Stimulated activated CD4-positive, alpha-beta T cell treated with anti-CD3 and anti-CD28 coated beads, TNF-alpha, amount 100 ng/mL, for 48 hours (primary cell): ENCODE data around the gene MTCL1.
"Not testable (repeated sequence)": the region's sequence is repeated elsewhere in the genome, so short reads cannot be mapped to it uniquely, and the experiment has no call there.

Source experiments
- DNase-seq, 3 donors: peaks; one replicate each; pipeline ENCODE4 v3.0.0-alpha.2; 2020; ENCODE audit warnings: low read depth in 3 of 3

The MTCL1 gene

DNA sequence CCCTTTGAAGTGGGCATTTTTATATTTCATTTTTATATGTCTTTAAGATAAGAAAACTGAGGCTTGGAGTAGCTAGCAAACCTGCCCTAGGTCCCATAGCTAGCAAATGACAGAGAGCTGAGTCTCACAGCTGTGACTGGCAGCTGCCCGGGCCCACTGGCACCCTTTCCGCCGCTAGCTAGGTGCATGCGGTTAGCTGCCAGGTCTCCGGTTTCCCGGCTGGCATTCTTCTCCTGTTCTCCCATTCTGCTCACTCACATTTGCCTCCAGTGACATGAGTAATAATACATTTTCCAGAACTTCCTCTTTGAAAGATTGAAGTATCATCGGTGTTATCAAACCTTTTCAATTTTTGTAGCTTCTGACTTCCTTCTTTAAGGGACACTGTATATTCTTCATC lies 38.7 kb downstream of the MTCL1 start:
- DNase-seq = no peak

GRCh38 chr18:8744656-8745055 lies 39.3 kb downstream of the MTCL1 start:
- no peak for DNase-seq

GRCh38 chr18:8745355-8746014 lies 40.1 kb downstream of the MTCL1 start:
- no peak for DNase-seq

DNA sequence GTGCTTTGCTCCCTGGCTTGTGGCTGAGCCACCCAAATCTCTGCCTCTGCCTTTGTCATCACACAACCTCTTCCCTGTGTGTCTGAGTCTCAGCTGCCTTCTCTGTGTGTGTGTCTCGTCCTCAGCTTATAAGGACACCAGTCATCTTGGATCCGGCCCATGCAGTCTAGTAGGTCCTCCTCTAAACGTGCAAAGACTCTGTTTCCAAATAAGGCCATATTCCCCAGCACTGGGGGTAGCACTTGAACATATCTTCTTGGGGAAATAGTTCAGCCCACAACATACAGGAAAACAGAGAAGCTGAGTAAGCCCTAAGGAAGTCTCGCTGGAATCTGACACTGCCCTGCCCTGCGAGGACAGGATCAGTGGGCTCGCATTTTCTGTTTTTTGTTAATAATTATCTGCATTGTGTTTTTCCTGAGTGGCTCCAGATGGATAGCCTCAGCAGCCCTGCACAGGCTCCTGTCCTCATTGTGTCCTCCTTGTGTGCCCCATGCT lies 42.1 kb downstream of the MTCL1 start:
- DNase-seq = no peak

DNA sequence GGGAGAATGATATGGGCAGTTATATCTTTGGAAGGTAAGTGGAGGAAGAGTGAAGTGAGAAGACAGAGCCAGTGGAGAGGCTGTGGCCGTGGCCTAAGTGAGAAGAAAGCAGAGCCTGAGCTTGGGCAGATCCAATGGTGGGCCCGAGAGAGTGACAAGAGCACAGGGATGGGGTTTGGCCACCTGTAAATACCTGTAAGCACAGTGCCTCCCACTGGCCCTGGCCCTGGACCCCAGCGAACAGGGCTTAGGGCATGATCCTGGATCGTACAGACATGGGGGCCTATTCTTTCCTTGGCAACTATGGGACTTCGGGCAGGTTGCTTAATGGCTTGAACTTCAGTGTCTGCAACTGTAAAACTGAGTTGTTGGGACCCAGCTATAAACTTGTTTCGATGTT lies 44.1 kb downstream of the MTCL1 start:
- no peak for DNase-seq

- no peak for DNase-seq
These were observed 45.6 kb downstream of the MTCL1 start for GRCh38 chr18:8750954-8751415.

DNA sequence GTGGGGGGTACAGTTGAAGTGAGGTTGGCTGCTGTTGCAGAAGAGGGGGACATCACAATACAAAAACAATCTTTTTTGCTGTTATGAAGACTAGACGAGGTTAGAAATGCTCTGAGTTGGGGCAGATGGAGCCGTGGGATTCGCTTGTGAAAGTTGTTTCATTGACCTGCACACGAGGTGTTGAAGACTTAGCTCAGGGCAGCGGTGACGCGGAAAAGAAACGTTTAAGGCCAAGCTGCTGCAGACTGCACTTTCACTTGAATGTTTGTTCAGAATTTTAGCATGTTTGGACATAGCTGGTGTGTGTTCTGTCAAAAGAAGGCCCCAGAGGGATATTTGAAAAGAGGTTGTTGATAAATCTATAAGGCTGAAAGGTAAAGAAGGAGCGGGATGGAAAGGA lies 46.3 kb downstream of the MTCL1 start:
- DNase-seq = no peak

GRCh38 chr18:8752329-8752728 lies 47.0 kb downstream of the MTCL1 start:
- DNase-seq = no peak

DNA sequence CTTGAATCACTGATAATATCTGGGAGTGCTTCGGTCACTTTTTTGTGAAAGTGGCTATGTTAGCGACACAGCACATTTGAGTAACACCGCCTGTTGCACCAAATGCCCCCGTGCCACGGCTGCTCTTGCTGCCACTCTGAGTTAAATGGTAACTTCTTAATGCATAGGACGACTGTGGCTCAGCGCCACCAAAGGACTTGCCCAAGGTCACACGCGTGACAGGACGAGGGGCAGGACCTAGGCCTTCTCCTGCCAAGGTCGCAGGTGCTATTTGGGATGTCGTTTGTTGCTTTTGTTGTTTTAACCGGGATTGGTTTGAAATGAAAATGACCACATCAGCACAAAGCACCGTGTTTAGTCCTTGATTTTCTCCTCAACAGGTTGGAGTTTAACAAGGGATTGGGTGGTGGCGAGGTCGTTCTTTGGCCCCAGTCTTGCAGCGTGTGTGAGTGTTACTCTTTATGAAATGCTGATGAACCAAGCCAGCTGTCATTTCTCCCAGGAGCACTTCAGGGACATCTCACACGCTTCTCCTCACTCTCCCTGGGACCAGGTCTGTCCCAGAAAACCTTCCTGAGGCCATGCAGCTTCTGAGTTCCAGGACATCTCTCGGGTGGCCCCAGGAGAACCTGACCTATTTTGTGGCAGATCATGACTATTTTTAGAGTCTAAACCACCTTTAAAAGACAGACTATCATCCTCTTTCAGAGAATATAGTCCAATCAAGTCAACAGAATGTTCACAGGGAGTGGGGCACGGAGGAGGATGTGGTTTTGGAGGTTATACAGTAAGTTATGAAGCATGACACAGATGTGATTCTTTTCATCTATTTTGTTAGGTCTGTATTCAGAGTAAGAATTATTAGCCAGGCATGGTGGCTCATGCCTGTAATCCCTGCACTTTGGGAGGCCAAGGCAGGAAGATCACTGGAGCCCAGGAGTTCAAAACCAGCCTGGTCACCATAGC lies 49.9 kb downstream of the MTCL1 start:
- peak in 2 of 3 donors; percentile 7 to 10 for DNase-seq

- no peak for DNase-seq
These were observed 51.2 kb downstream of the MTCL1 start for GRCh38 chr18:8756571-8756970.

DNA sequence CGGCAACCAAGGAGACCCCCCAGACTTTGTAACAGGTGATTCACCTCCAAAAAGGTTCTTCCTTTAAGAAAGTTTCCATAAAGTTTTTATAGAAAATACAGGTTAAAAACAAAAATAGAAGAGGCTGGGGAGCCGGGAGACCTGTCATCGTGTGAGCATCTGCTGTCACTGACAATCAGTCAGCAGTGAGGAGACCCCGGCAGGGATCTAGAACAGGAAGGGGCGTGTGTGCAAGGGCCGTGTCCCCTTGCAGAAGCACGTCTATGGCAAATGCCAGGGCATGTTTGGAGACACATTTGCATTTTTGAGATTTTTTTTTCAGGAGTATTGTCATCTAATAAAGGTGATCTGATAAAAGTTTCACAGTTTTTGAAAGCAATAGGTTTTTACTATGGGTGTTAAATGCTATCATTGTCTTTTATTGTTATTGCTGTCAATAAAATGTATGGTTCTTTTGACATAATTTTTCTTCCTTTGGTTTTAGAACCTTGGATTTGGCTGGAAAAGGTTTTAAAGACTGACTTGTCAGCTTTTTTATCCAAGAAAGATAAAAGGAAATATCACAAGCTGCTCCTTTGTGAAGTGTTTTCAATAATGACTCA lies 52.1 kb downstream of the MTCL1 start:
- DNase-seq = no peak

DNA sequence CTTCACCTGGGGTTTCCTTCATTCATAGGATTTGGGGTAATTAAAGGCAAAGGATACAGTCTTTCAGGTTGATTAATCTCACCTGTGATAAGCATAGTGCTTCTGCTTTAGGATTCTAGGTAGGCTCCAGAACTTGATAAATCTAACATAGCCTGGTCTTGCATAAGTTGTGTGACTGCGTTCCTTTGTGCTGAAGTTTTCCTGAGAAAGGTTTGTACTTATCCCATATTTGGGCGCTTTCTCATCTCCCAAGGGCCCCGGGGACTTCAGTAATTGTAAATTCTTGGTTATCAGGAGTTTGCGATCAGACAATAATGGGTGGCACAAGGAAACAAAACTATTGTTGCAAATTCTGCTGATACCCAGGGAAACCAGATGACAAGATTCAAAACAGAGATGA lies 53.1 kb downstream of the MTCL1 start:
- DNase-seq = no peak

- no peak for DNase-seq
These were observed 55.6 kb downstream of the MTCL1 start for GRCh38 chr18:8760984-8761383.

GRCh38 chr18:8761535-8761934 lies 56.2 kb downstream of the MTCL1 start:
- DNase-seq = not testable (repeated sequence)

- no peak for DNase-seq
These were observed 57.6 kb downstream of the MTCL1 start for GRCh38 chr18:8762968-8763367.

GRCh38 chr18:8763611-8764010 lies 58.3 kb downstream of the MTCL1 start:
- DNase-seq = no peak

- no peak for DNase-seq
These were observed 60.6 kb downstream of the MTCL1 start for GRCh38 chr18:8765783-8766463.

DNA sequence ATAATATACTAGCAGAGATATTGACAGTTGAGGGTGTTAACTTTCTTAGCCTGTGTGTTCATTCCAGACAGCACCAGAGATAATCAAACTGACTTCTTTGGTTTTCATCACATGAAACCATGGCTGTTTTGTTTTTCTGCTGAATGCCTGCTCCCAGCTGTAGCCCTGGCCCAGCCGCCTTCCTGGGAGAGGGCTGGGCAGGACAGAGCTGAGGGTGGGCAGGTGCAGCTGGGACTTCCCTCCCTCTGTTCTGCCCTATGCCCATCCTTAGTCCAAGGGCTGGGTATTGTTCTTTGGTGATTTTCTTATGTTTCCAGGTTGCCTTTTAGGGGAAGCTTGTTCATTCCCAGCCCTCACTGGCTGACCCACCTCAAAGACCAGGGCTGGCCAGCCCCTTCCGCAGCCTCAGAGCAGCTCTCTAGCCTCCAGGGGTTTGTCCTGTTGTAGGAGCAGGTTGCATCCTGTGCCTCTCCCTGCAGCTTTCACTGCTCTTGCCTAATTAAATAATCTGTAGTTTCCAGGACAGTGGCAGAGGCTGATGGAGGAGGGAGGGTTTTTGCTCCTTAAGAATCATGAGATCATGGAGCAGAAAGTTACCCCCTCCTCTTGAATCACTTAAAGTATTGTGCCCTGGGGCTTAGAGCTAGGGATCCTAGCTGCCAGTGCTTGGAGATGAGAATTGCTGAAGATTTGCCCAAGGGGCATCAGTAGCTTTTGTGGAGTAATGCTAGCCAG lies 61.4 kb downstream of the MTCL1 start:
- DNase-seq = no peak

- no peak for DNase-seq
These were observed 62.0 kb downstream of the MTCL1 start for GRCh38 chr18:8767340-8767739.

- DNase-seq = no peak
These were observed 64.2 kb downstream of the MTCL1 start for GRCh38 chr18:8769509-8770095.

- no peak for DNase-seq
These were observed 65.3 kb downstream of the MTCL1 start for GRCh38 chr18:8770657-8771056.
